ENCODE data around the gene JOSD2.
A peak's percentile ranks its signal among the peaks of the same experiment; 100 is the strongest.
"Not testable (repeated sequence)": the region's sequence is repeated elsewhere in the genome, so short reads cannot be mapped to it uniquely, and the experiment has no call there.

The JOSD2 gene

GRCh38 chr19:50547385-50548190, 36.6 kb upstream of the JOSD2 start:
- no peak for DNase-seq (ENCODE audit: low read depth in 2 of 2, low spot score in 1 of 2)

- DNase-seq (ENCODE audit: low read depth in 2 of 2, low spot score in 1 of 2) = no peak
Observed at GRCh38 chr19:50546527-50547221, 35.7 kb upstream of the JOSD2 start.

- DNase-seq (ENCODE audit: low read depth in 2 of 2, low spot score in 1 of 2) = no peak
Observed at GRCh38 chr19:50542943-50543342, 32.0 kb upstream of the JOSD2 start.

- DNase-seq (ENCODE audit: low read depth in 2 of 2, low spot score in 1 of 2) = peak in 1 of 2 donors; percentile 43
Observed at GRCh38 chr19:50537769-50538230, 26.8 kb upstream of the JOSD2 start.

GRCh38 chr19:50537306-50537685, 26.3 kb upstream of the JOSD2 start:
- DNase-seq (ENCODE audit: low read depth in 2 of 2, low spot score in 1 of 2) = no peak

DNA sequence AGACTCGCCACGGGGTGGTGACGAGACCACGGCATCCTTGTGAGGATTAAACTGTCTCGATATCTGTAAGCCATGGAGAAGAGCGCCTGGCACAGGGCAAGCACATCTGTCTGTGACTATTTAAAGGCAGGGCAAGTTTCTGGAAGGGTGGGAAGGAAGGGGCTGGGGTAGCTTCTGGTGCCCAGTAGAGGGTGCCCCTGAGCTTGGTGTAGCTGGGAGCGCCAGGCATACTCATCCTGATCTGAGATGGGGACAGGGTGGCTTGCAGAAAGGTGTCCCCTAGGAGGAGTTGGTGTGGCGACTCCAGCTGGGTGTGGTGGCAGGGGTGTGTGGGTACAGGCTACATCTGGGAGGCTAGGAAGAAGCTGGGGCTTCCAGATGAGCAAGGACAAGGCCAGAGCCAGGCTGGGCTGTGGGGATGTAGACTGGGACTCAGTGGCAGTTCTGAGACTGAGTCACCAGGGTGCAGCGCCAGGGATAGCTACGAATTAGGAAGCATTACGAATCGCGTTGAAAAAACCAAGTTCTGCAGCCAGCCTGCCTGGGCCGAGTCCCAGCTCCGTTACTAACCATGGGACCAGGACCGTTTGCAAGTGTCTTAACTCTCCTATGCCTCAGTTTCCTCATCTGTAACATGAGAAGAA, 25.8 kb upstream of the JOSD2 start:
- no peak for DNase-seq (ENCODE audit: low read depth in 2 of 2, low spot score in 1 of 2)

DNA sequence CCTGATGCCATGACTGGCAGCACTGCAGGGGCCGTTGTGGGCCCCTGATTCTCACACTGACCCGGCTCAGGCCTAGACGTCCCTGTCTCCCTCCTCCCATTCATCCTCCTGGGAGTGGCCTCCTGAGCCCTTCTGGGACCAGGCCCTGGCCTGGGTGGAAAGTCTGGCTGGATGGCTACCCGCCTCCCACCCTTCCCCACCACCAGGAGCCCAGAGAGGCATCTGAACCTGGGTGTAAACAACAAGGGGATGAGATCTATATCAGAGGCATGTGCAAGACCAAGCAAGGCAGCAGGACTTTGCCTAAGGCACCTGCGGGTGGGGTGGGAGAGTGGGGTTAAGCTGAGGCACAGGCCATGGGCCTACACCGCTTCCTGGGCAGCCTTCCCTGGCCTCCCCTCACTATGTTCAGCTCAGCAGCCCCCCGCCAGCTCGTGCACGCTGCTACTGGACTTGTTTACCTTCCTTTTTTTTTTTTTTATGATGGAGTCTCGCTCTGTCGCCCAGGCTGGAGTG, 24.7 kb upstream of the JOSD2 start:
- DNase-seq (ENCODE audit: low read depth in 2 of 2, low spot score in 1 of 2) = no peak

DNA sequence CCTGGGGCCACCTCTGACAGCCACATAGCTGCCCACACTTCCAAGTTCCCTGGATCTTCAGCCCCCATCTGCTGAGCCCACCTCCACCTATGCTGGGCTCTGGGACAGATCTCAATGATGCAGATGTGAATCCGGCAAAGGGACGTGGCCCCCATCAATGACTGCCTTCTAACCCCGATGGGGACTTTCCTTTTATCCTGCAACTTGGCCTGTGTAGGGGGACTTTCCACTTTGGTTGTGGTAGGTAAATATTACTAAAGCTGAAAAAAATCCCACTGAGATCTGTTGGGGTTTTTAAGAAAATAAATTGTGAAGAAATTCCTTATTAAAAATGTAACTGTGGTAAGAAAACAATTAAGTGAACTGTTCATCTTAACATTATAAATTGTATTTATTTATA, 23.5 kb upstream of the JOSD2 start:
- DNase-seq (ENCODE audit: low read depth in 2 of 2, low spot score in 1 of 2) = no peak

GRCh38 chr19:50532952-50533351, 22.0 kb upstream of the JOSD2 start:
- DNase-seq (ENCODE audit: low read depth in 2 of 2, low spot score in 1 of 2) = no peak

DNA sequence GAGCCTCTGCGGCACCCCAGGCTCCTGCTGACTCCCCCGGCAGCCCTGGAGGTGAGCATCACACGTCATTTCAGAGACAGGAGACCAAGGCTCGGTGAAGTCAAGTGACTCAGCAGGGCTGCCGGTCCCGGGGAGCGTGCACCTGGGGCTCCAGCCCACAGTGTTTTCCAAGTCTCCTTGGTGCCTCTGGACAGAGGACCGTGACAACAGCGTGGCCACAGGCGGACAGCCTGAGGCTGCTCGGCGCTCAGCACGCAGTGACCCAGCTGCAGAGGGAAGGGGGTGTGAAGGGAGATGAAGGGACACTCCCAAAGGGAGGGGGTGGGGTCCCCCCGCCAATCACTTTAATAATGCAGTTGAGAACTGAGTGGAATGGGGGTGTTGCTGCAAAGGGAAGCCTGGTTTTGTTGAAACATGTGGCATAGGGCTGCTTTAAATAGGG, 20.2 kb upstream of the JOSD2 start:
- no peak for DNase-seq (ENCODE audit: low read depth in 2 of 2, low spot score in 1 of 2)

DNA sequence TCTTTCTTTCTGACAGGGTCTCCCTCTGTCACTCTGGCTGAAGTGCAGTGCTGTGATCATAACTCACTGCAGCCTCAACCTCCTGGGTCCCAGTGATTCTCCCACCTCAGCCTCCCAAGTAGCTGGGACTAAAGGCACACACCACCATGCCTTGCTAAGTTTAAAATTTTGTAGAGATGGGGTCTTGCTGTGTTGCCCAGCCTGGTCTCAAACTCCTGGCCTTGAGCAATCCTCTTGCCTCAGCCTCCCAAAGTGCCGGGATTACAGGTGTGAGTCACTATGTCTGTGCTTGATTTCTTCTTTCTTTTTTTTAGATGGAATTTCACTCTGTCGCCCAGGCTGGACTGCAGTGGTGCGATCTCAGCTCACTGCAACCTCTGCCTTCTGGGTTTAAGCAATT, 17.1 kb upstream of the JOSD2 start:
- not testable (repeated sequence) for DNase-seq (ENCODE audit: low read depth in 2 of 2, low spot score in 1 of 2)

DNA sequence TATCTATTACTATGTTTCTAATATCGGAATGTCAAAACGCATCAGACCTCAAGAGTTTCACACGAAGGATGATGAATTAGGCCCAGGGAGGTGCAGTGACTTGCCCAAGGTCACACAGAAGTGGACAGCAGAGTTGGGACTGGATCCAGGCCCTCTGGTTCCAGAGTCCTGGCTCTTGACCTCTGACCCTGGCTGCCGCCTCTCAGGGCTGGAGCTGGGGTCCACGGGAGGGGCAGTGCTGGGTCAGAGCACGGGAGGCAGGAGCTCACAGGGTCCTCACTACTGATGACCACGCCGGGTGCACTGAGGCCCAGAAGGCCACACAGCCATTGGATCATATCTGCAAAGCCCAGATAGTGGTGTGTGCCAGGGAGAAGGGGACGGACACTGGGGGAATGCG, 11.9 kb upstream of the JOSD2 start:
- DNase-seq (ENCODE audit: low read depth in 2 of 2, low spot score in 1 of 2) = no peak

DNA sequence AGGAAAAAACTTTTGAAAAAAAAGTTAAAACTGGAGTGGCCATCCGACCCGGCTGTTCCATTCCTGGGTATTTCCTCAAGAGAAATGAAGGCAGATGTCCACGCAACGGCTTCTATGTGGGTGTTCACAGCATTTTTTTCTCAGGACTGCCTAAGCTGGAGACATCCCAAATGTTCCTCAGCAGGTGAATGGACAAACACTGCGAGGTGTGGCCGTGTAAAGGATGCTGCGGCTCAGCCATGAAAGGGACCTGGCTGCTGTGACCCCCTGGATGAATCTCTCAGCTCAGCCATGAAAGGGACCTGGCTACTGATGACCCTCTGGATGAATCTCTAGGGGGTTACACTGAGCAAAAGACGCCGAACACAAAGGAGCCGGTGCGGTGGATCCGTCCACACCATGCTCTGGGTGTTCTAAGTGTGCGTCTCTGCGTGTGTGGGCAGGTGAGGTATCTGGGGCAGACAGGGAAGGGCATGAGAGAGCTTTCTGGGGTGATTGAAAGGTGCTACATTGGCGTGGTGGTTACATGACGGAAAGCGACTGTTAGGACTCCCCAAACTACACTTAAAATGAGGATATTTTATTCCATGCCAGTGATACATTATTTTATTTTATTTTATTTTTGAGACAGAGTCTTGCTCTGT, 10.0 kb upstream of the JOSD2 start:
- DNase-seq (ENCODE audit: low read depth in 2 of 2, low spot score in 1 of 2) = no peak

- DNase-seq (ENCODE audit: low read depth in 2 of 2, low spot score in 1 of 2) = no peak
Observed at GRCh38 chr19:50519006-50519575, 8.1 kb upstream of the JOSD2 start.

DNA sequence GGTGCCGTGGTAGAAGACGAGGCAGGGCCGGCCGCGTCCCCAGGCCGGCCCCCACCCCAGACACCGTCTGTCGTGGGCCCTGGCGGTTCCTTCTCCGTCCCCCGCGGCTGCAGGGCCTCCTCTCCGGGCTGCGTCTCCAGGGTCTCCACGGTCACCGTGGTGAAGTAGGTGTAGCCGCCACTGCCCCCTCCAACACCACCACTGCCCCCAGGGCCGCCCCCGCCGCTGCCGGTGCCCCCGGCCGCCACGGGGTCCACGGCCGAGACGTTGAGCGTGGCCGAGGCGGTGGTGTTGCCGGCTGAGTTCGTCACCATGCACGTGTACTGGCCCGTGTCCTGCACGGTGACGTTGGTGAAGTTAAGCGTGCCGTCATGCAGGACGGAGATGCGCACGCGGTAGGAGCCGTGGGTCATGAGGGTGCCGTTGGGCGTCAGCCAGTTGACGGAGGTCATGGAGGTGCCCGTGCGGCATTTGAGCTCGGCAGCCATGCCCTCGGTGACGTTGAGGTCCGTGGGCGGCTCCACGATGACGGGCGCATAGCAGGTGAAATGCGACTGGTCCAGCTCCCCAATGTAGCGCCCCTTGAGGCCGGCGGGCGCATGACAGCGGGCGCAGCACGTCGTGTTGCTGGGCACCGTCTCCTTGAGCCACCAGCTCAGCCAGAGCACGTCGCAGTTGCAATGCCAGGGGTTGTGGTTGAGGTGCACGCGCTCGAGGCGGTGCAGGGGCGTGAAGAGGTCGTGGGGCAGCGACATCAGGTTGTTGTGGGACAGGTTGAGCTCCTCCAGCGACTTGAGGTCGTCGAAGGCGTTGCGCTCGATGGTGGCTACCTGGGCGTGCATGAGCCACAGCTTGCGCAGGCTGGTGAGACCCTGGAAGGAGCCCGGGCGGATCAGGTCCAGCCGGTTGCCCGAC, 7.4 kb upstream of the JOSD2 start:
- DNase-seq (ENCODE audit: low read depth in 2 of 2, low spot score in 1 of 2) = no peak

- no peak for DNase-seq (ENCODE audit: low read depth in 2 of 2, low spot score in 1 of 2)
Observed at GRCh38 chr19:50517704-50518075, 6.7 kb upstream of the JOSD2 start.

DNA sequence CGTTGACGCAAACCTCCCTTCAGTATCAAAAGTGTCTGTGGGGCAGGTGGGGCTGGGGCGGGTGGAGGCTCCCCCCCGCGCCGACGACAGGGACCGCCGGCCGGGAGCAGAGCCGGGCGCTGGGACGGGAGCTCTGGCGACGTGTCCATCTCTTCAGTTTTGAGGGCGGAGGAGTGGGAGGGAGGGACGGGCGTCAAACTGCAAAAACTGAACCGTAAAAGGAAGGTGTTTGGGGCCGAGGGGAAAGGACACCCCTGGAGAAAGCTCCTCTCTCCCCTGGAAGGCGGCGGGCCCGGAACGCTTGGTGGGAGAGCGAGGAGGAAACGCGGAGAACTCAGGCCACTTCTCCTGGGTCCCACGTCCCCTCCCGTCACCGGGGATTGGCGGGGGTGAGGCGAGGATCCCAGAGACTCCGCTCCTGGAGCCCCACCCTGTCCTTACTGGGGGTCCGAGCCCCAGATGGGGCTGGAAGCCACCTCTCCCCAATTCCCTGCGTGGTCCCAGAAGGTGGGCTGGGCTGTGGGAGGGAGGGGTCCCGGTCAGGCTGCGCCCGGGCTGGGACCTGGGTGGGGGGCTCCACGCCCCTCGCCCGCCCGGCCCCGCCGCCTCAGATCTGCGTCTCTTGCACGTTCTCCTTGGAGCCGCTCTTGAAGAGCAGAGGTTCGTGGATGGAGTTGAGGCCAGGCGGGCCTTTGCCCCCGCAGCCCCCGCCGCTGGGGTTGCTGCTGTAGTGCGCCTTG, 6.1 kb upstream of the JOSD2 start:
- no peak for DNase-seq (ENCODE audit: low read depth in 2 of 2, low spot score in 1 of 2)

DNA sequence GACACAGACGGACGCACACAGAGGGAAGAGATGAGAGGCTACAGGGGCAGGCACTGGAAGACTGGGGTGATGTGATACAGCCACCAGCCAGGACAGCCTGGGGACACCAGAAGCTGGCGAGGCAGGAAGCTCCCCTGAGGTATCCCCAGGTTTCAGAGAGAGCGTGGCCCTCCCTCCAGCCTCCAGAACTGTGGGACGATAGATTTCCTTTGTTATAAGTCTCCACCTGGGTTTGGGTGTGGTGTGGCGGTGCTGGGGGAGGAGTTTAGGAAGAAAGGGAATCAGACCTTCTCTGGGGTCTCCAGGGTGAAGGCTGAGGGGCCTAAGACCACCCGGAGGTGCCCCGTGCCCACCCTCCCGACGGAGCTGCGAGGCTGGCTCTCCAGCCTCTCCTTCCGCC, 5.5 kb upstream of the JOSD2 start:
- no peak for DNase-seq (ENCODE audit: low read depth in 2 of 2, low spot score in 1 of 2)

- no peak for DNase-seq (ENCODE audit: low read depth in 2 of 2, low spot score in 1 of 2)
Observed at GRCh38 chr19:50515168-50515561, 4.2 kb upstream of the JOSD2 start.

Data from stimulated activated CD8-positive, alpha-beta memory T cell treated with anti-CD3 and anti-CD28 coated beads, Interleukin-4, amount 100 ng/mL, for 4 hours (primary cell).